Measurements from ENCODE around the gene EXOSC3.

- TF ChIP-seq CTCF (IDR thresholded peaks at IDR 0.05) (no peak), POLR2A (IDR thresholded peaks at IDR 0.05) (no peak), POLR2AphosphoS5 (IDR thresholded peaks at IDR 0.05) (no peak)
Measured at GRCh38 chr9:37751186-37751585, 33.7 kb downstream of the EXOSC3 start.
